GM21360 (cell line): ENCODE results near the gene NBAS.
"Not testable (repeated sequence)": the region's sequence is repeated elsewhere in the genome, so short reads cannot be mapped to it uniquely, and the experiment has no call there.

Source experiments
- ATAC-seq: cut with Tn5 transposase; IDR thresholded peaks from one replicate; pipeline ENCODE4 v1.9.1; 2021; ENCODE audit warnings: mild to moderate bottlenecking, moderate library complexity; ENCODE audit not compliant: unreplicated experiment

NBAS gene

GRCh38 chr2:15429032-15429431 is 132.1 kb downstream of the NBAS start:
- ATAC-seq = no peak

GRCh38 chr2:15427987-15428386 is 133.1 kb downstream of the NBAS start:
- no peak for ATAC-seq

- ATAC-seq = no peak
Measured at GRCh38 chr2:15426606-15427005, 134.5 kb downstream of the NBAS start.

- ATAC-seq = no peak
Measured at GRCh38 chr2:15425712-15426111, 135.4 kb downstream of the NBAS start.

- ATAC-seq = no peak
Measured at GRCh38 chr2:15421753-15422152, 139.4 kb downstream of the NBAS start.

- no peak for ATAC-seq
Measured at GRCh38 chr2:15415748-15416147, 145.4 kb downstream of the NBAS start.

GRCh38 chr2:15412779-15413178 is 148.4 kb downstream of the NBAS start:
- ATAC-seq = no peak

GRCh38 chr2:15412309-15412708 is 148.8 kb downstream of the NBAS start:
- ATAC-seq = no peak

GRCh38 chr2:15410884-15411283 is 150.2 kb downstream of the NBAS start:
- no peak for ATAC-seq

GRCh38 chr2:15408759-15409158 is 152.4 kb downstream of the NBAS start:
- no peak for ATAC-seq

- no peak for ATAC-seq
Measured at GRCh38 chr2:15407666-15408065, 153.5 kb downstream of the NBAS start.

- not testable (repeated sequence) for ATAC-seq
Measured at GRCh38 chr2:15404511-15404910, 156.6 kb downstream of the NBAS start.

GRCh38 chr2:15400240-15400826 is 160.8 kb downstream of the NBAS start:
- no peak for ATAC-seq

- ATAC-seq = no peak
Measured at GRCh38 chr2:15399241-15399640, 161.9 kb downstream of the NBAS start.

GRCh38 chr2:15391751-15392150 is 169.4 kb downstream of the NBAS start:
- no peak for ATAC-seq

GRCh38 chr2:15389895-15390294 is 171.2 kb downstream of the NBAS start:
- ATAC-seq = no peak

GRCh38 chr2:15389326-15389700 is 171.8 kb downstream of the NBAS start:
- ATAC-seq = no peak

- ATAC-seq = no peak
Measured at GRCh38 chr2:15388406-15389325, 172.5 kb downstream of the NBAS start.

GRCh38 chr2:15385184-15385583 is 175.9 kb downstream of the NBAS start:
- ATAC-seq = no peak

- ATAC-seq = no peak
Measured at GRCh38 chr2:15383695-15384350, 177.3 kb downstream of the NBAS start.

- peak; percentile 78 for ATAC-seq
Measured at GRCh38 chr2:15378148-15378908, 182.8 kb downstream of the NBAS start.
